Skeletal muscle satellite cell (primary cell): Measurements from ENCODE around the gene KCNJ5.
"Not testable (repeated sequence)": the region's sequence is repeated elsewhere in the genome, so short reads cannot be mapped to it uniquely, and the experiment has no call there.

Source experiments
- H3K27me3 ChIP-seq: 2 replicates; pipeline ENCODE4 v1.7.0; 2013; ENCODE audit warnings: low read length; ENCODE audit not compliant: control insufficient read depth, insufficient read depth
- H3K36me3 ChIP-seq: 2 replicates; pipeline ENCODE4 v1.7.0; 2013; ENCODE audit warnings: mild to moderate bottlenecking, control low read depth, low read length; ENCODE audit not compliant: insufficient read depth
- H3K4me1 ChIP-seq: 2 replicates; pipeline ENCODE4 v1.7.0; 2013; ENCODE audit warnings: low read length; ENCODE audit not compliant: control insufficient read depth, insufficient read depth
- H3K4me2 ChIP-seq: 2 replicates; pipeline ENCODE4 v1.7.0; 2013; ENCODE audit warnings: mild to moderate bottlenecking, low read length
- H3K4me3 ChIP-seq: 2 replicates; pipeline ENCODE4 v1.7.0; 2013; ENCODE audit warnings: low read length
- H3K9ac ChIP-seq: 2 replicates; pipeline ENCODE4 v1.7.0; 2013; ENCODE audit warnings: mild to moderate bottlenecking, low read depth, low read length, moderate library complexity
- H3K9me3 ChIP-seq: replicated peaks from 2 replicates; pipeline ENCODE4 v1.7.0; 2013; ENCODE audit warnings: mild to moderate bottlenecking, control low read depth, low read length

Gene KCNJ5

DNA sequence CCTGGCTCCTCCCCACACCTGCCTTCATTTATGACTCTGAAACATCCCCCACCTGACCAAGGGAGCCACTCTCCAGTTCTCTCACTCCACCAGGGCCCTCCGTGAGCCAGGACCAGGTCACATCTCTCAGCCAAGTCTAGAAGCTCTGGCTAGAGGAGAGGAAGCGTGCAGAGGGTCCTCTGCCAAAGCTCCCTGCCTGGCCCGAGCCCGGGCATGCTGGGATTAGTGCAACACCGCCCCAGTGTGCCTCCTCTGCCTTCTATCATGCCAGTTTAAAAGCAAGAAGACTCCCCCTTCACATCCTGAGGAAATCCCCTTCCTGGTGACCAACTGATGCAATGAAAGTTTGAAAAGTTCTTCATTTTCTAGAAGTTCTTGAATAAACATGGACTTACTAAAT is 28.1 kb downstream of the KCNJ5 start:
- no peaks in the 10 kb centered on the region for H3K4me1 ChIP-seq
- no peaks in the 10 kb centered on the region for H3K36me3 ChIP-seq
- no peak overlapping the region for H3K9ac ChIP-seq
- H3K4me3 ChIP-seq: no peak overlapping the region
- H3K27me3 ChIP-seq: peaks cover 46% of the 10 kb centered on the region
- no peaks in the 10 kb centered on the region for H3K9me3 ChIP-seq
- no peak overlapping the region for H3K4me2 ChIP-seq

DNA sequence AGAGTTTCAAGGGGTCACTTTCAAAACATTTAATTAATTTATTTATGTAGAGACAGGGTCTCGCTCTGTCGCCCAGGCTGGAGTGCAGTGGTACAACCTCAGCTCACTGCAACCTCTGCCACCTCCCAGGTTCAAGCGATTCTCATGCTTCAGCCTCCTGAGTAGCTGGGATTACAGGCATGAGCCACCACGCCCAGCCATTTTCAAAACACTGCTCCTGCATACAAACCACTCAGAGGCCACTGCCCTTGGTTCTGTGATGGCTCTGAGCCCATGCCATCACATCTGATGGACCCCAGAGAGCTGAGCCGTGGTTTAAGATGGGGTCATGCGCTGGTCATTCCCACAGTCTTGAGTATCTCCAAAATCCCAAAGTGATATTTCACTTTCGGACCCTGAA is 28.5 kb downstream of the KCNJ5 start:
- not testable (repeated sequence) for H3K36me3 ChIP-seq, H3K9me3 ChIP-seq, H3K4me1 ChIP-seq, H3K4me2 ChIP-seq, H3K4me3 ChIP-seq, H3K9ac ChIP-seq
- H3K27me3 ChIP-seq: peaks cover 46% of the 10 kb centered on the region

DNA sequence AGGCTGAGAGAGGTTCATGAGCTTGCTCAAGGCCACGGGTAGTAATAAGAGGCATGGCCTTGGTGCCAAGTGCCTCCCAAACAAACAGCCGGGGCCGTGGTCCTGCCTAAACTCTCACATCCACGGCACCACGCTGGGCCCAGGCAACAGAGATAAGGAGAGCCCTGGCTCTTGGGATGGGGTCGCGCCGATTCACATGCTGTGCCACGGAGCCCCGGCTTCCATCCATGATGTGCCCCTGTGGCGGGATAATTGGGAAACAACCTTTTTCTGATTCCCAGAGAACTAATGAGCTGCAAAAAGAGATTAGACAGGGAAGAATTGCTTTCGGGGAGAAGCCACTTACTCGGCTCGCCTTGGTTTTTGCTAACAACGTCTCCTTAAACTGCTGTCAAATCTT is 29.5 kb downstream of the KCNJ5 start:
- Histone ChIP-seq H3K9ac (no peak overlapping the region), H3K27me3 (peaks cover 48% of the 10 kb centered on the region), H3K4me1 (no peaks in the 10 kb centered on the region), H3K4me3 (no peak overlapping the region), H3K9me3 (no peaks in the 10 kb centered on the region), H3K4me2 (no peak overlapping the region), H3K36me3 (no peaks in the 10 kb centered on the region)

DNA sequence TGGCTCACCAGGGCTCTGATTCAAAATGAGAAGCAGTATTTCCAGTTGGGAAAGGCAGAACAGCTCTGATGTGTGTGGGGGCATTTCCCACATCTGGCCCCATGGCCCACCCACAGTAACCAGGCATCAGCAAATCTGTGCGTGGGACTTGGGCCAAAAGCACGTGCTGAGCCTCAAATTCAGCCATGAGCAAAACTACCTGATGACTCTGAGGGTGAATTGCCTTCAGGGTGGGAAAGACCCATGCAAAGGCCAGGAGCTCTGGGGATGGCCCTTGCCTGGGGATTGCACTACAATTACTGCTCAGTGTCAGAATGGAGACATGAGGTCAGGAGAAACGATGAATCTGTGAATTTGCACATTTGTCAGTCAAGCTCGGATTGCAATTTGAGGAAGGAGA is 30.6 kb downstream of the KCNJ5 start:
- Histone ChIP-seq H3K27me3 (peaks cover 57% of the 10 kb centered on the region), H3K4me1 (no peaks in the 10 kb centered on the region), H3K4me3 (no peak overlapping the region), H3K9ac (no peak overlapping the region), H3K36me3 (no peaks in the 10 kb centered on the region), H3K9me3 (no peaks in the 10 kb centered on the region), H3K4me2 (no peak overlapping the region)

DNA sequence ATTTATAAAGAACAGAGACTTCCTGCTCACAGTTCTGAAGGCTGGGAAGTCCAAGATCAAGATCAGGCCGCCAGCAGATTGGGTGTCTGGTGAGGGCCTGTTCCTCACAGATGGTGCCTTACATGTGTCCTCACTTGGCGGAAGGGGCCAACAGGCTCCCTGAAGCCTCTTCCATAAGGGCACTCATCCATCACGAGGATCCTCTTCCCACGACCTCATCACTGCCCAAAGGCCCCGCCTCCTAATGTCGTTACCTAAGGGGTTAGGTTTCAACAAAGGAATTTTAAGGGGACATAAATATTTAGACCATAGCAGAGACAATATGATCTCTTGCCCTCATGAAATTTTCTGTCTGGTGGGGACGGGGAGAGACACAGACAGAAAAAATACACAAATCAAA is 32.9 kb downstream of the KCNJ5 start:
- H3K27me3 ChIP-seq: peaks cover 68% of the 10 kb centered on the region
- H3K9ac ChIP-seq: no peak overlapping the region
- no peaks in the 10 kb centered on the region for H3K36me3 ChIP-seq
- H3K4me1 ChIP-seq: no peaks in the 10 kb centered on the region
- H3K4me3 ChIP-seq: no peak overlapping the region
- H3K9me3 ChIP-seq: no peaks in the 10 kb centered on the region
- H3K4me2 ChIP-seq: no peak overlapping the region

DNA sequence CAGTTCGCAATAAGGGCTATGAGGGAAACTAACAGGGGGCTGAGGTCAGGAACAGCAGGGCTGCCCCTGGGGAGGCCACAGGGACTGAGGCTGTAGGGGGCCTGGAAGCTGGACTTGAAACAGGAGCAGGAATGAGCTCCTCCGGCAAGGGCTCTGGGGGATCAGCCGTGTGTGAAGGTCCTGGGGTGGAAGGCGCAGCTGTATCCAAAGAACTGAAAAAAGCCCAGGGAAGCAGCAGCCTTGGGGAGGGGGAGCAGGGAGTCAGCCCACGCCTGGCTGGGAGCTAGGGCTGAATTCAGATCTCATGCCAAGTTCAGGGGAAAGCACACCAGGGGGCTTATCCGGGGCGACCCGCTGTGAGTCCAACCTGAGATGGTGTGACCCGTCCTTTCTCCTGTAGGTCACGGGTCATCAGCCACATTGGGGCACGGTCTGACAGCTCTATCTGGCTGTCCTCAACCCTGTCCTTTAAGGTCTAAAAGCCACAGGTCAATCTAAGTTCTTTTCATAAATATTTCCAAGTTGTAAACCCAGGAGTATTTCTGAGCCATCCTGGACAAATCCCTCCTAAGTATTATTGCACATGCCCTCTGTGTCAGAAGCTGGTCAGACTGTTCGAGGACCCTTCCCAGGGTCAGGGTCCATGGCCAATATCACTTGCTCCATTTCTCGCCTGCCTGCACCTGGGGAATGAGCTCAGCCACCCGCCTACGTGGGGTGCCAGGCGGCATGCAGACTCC is 33.5 kb downstream of the KCNJ5 start:
- H3K4me3 ChIP-seq: no peak overlapping the region
- H3K36me3 ChIP-seq: no peaks in the 10 kb centered on the region
- H3K27me3 ChIP-seq: peaks cover 72% of the 10 kb centered on the region
- no peak overlapping the region for H3K9ac ChIP-seq
- no peak overlapping the region for H3K4me2 ChIP-seq
- no peaks in the 10 kb centered on the region for H3K9me3 ChIP-seq
- no peaks in the 10 kb centered on the region for H3K4me1 ChIP-seq

DNA sequence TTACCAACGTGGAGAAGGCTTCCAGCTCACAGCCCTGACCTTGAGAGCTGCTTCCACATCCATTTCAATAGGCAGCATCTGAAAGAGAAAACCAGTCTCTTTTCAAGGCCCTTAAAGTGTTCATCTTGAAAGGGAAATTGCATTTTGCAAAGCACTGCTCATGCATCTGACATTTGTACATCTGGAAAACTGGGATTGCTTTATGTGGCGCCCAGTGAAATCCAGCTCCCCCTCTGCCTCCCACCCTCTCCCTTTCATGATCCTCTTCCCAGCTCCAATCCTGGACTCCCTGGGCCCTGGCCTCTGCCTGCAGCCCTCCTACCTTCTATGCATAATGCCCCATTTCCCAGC is 34.1 kb downstream of the KCNJ5 start:
- Histone ChIP-seq H3K9me3 (no peaks in the 10 kb centered on the region), H3K4me3 (no peak overlapping the region), H3K36me3 (no peaks in the 10 kb centered on the region), H3K4me2 (no peak overlapping the region), H3K27me3 (peaks cover 72% of the 10 kb centered on the region), H3K9ac (no peak overlapping the region), H3K4me1 (no peaks in the 10 kb centered on the region)

DNA sequence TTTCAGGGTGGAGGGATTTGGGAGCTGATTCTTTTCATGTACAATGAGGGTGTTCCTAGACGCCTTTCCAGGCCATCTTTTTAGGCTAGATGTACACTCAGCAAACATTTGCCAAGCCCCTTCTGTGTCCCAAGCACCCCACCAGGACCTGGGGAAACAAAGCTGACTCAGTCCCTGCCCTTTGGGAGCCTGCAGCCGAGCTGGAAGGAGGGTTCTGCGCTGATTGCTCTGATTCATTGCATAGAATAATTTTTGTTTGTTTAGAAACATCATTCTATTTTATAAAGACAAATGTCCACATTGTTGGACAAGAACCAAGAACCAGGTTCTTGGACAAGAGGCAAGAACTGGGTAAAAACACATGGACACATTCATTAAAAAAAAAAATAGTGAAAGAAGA is 34.8 kb downstream of the KCNJ5 start:
- H3K9me3 ChIP-seq: no peaks in the 10 kb centered on the region
- H3K4me2 ChIP-seq: no peak overlapping the region
- H3K36me3 ChIP-seq: no peaks in the 10 kb centered on the region
- no peak overlapping the region for H3K9ac ChIP-seq
- H3K27me3 ChIP-seq: peaks cover 64% of the 10 kb centered on the region
- H3K4me3 ChIP-seq: no peak overlapping the region
- H3K4me1 ChIP-seq: no peaks in the 10 kb centered on the region

DNA sequence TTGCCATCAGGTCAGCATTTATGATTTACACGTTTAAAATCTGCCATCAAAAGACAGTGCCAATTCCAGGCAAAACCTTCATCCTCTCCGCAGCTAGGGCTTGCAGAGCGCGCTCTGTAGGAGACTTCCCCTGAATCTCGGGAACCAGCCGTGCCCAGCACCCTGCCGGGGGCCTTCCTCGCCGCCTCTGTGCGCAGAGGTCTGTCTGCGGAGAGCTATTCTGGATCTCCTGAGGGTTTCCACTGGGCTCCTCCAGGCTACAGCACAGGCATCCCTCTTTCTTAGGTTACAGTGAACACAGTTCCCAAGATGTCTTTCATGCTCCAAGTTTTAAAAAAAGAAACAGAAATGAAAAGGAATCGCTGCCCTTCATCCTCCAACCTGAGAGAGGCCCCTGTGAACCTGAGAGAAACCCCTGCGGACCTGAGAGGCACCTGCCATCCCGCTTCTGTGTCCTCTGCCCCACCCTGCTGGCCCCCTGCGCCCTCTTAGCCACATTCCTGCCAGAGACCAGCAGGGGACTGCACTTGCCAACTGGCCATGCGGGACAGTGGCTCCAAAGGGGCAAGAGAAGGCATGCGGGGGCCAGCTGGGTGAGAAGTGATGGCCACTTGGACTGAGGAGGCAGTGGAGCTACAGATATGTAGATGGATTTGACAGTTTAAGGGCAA is 35.4 kb downstream of the KCNJ5 start:
- H3K4me3 ChIP-seq: no peak overlapping the region
- no peak overlapping the region for H3K4me2 ChIP-seq
- peaks cover 62% of the 10 kb centered on the region for H3K27me3 ChIP-seq
- no peaks in the 10 kb centered on the region for H3K4me1 ChIP-seq
- no peak overlapping the region for H3K9ac ChIP-seq
- no peaks in the 10 kb centered on the region for H3K36me3 ChIP-seq
- no peaks in the 10 kb centered on the region for H3K9me3 ChIP-seq

DNA sequence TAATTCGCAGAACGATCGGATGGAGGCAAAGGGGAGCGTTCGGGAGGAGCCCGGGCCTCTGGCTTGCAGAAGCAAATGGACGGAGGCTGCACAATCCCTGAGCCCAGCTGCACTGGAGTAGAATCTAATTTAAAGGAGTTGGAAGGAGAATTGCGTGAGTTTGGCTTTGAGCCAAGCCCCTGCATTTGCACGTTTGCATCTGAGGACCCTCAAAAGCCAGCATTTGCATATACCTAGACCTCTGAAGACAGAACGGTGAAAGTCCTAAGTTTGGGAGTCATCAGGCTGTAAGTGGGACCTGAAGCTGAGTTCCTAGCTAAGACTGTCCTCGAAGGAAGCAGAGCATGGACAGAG is 35.9 kb downstream of the KCNJ5 start:
- peaks cover 65% of the 10 kb centered on the region for H3K27me3 ChIP-seq
- no peaks in the 10 kb centered on the region for H3K9me3 ChIP-seq
- H3K4me3 ChIP-seq: no peak overlapping the region

DNA sequence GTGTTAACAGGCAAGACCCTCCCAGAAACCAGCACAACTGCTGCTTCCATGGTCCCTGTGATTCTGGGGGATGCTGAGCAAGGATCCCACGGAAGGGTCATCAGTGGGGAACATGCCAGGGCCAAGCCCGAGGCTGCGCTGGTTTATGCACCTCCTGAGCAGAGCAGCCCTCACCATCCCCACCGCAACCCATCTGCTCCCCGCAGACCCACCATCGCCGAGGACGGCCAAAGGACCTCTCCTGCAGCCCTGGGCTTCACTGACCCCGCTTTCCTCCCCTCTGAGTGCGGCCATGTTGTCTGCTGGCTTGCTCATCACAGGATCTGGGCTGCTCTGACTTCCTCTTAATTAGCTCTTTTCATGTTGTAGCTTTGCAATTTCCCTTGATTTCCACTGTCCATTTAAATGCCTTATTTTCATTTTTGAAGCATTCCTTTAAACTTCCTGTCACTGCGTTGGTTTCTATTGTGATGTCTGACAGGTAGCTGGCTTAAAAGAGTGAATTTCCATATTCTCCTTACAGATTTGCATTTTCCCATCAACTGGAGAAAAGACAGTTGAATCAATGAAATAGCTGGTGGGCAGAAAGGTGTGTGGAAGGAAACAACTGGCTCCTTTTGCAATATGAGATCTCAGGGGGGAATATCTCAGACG is 36.7 kb downstream of the KCNJ5 start:
- no peaks in the 10 kb centered on the region for H3K36me3 ChIP-seq
- no peak overlapping the region for H3K4me3 ChIP-seq
- peaks cover 65% of the 10 kb centered on the region for H3K27me3 ChIP-seq
- no peaks in the 10 kb centered on the region for H3K9me3 ChIP-seq
- H3K4me1 ChIP-seq: no peaks in the 10 kb centered on the region
- H3K4me2 ChIP-seq: no peak overlapping the region
- no peak overlapping the region for H3K9ac ChIP-seq

More for the DNA sequence above, 35.9 kb downstream of the KCNJ5 start:
- H3K36me3 ChIP-seq: no peaks in the 10 kb centered on the region
- no peaks in the 10 kb centered on the region for H3K4me1 ChIP-seq
- H3K4me2 ChIP-seq: no peak overlapping the region
- no peak overlapping the region for H3K9ac ChIP-seq

DNA sequence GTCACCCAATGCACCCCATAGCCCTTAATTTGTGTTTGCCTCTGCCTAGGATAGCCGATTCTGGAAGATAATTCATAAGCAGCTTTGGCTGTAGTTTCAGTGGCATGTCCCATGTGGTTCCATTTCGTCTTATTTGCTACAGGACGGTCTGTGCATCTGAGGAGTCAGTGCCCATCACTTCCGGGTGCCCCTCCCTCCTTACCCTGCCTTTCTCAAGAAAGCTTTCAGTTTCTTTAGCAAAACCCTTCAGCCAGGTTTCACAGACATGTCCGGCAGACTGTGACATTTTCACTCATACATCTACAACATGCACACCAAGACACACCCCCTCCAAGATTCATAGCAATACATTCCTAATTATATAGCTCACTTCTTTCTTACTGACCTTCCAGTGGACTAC is 37.2 kb downstream of the KCNJ5 start:
- Histone ChIP-seq H3K4me3 (no peak overlapping the region), H3K27me3 (peaks cover 64% of the 10 kb centered on the region), H3K4me2 (no peak overlapping the region), H3K9me3 (no peaks in the 10 kb centered on the region), H3K9ac (no peak overlapping the region), H3K4me1 (no peaks in the 10 kb centered on the region), H3K36me3 (no peaks in the 10 kb centered on the region)
